ENCODE data around the gene PLA2G2F. TPM values are rescaled to one million over a fixed set of nuclear protein-coding genes. Genes with fewer than 3 reads are reported as not detected.
A peak's percentile ranks its signal among the peaks of the same experiment; 100 is the strongest.

Gene PLA2G2F
- total RNA-seq, 2 experiments from 2014 or later: not detected

DNA sequence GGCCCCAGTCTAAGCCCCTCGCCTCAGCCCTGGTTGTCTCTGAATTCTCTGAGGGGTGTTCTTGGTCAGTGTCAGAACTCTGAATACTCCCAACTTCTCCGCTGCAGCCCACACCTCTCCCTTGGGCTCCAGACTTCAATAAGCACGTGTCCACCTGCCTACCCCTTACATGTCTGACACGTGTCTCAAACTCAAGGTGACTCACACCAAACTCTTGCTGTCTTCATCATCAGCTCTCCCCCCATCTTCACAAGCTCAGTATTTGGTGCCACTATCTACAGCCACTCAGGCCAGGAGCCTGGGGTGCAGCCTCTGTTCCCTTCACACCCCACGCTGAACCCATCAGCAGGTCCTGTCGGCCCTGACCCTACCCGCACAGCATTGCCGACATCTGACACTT, 28.0 kb downstream of the PLA2G2F start:
- H3K27me3 Mint-ChIP-seq (ENCODE audit: low read depth): no peaks in the 10 kb centered on the region
- no peak overlapping the region for H3K27ac Mint-ChIP-seq
- peaks cover 10% of the 10 kb centered on the region for H3K9me3 Mint-ChIP-seq
- intact Hi-C loops (cut with micrococcal nuclease): no loop called here
- H3K36me3 Mint-ChIP-seq (ENCODE audit: low read depth): peaks cover 2% of the 10 kb centered on the region
- no peak for DNase-seq
- H3K4me1 Mint-ChIP-seq (ENCODE audit: low read depth): peaks cover 8% of the 10 kb centered on the region
- CTCF ChIA-PET: interaction anchor here (1.1 to 11.7 kb wide), 3 partner anchors 10 to 29 kb away, joined by 3 to 75 read pairs (median 3); no protein-coding TSS in a partner anchor
- H3K4me3 Mint-ChIP-seq: no peak overlapping the region

DNA sequence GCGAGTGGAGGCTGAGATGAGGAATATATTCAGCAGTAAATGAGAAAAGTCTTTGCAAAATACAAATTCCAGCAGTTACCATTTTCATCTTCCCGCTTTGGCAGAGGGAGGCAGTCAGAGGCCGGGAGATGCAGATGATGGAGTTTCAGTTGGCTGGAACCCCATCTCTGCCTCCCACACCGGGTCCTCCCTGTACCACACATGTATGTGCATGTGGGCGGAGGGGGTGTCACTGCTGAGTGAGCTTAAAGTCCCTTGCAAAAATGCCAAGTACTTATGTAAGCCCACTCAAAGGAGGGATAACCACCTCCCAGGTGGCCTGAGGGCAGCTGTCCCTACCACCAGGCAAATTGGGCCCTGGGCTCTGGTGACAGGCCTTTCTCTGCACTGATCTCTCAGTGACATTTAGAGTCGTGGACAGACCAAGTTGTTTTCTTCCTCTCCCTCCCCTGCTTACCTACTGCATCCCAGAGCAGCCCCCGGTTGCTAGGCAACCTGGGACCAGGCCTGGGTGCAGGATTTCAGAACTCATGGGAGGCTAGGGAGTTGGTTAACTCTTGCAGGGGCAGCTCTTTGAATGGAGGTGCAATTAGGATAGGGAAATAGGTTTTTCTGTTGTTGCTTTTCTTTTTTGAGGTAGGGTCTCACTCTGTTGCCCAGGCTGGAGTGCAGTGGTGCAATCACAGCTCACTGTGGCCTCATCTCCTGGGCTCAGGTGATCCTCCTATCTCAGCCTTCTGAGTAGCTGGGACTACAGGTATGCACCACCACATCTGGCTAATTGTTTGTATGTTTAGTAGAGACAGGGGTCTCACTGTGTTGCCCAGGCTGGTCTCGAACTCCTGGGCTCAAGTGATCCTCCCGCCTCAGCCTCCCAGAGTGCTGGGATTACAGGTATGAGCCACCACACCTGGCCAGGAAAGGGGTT, 29.7 kb downstream of the PLA2G2F start:
- no peak overlapping the region for H3K27ac Mint-ChIP-seq
- no peaks in the 10 kb centered on the region for H3K27me3 Mint-ChIP-seq (ENCODE audit: low read depth)
- intact Hi-C loops (cut with micrococcal nuclease): no loop called here
- peaks cover 6% of the 10 kb centered on the region for H3K9me3 Mint-ChIP-seq
- no peak for DNase-seq
- H3K36me3 Mint-ChIP-seq (ENCODE audit: low read depth): no peaks in the 10 kb centered on the region
- H3K4me1 Mint-ChIP-seq (ENCODE audit: low read depth): peaks cover 10% of the 10 kb centered on the region
- CTCF ChIA-PET: interaction anchor here (3.9 kb wide), 1 partner anchor 26 kb away, joined by 23 read pairs; no protein-coding TSS in a partner anchor
- no peak overlapping the region for H3K4me3 Mint-ChIP-seq

DNA sequence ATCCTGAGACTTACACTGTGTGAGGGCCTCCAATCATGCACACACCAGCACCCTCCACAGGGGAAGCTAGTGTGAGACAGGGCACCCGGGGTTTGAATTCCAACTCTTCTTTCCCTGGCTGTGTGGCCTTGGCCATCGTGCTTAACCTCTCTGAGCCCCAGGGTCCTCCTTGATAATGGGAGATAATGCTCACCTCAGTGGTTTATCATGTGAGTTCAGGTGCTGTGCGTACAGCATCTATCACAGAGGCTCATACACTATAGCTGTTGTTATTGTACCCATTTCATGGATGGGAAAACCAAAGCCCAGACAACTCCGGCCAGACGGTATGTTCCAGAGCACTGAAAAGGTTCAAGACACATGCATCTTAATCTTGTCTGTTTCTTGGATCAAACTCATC, 30.8 kb downstream of the PLA2G2F start:
- H3K36me3 Mint-ChIP-seq (ENCODE audit: low read depth): no peaks in the 10 kb centered on the region

DNA sequence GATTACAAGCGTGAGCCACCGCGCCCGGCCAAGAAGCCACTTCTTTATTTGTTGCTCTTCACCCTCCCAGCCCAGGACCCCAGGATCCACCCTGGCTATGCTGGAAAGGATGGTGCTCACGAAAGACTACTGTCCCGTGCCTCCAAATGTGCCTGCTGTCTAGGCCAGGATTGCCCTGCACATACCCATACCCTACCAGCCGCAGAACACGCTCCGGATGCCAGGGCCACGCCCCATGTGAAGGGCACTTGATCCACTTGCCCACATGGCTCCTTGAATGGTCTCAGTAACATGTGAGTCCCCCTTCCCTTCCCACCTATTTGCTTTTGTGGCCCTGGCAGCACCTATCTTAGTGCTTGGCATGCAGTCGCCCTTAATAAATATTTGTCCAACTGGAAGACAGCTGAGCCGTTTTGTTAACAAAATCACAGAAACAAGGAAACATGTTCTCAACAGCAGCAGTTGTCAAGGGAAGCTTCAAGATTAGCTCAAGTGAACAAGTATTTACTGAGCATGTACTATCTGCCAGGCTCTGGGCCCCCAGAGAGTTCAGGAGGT, 33.0 kb downstream of the PLA2G2F start:
- DNase-seq: no peak
- no peaks in the 10 kb centered on the region for H3K9me3 Mint-ChIP-seq
- H3K36me3 Mint-ChIP-seq (ENCODE audit: low read depth): no peaks in the 10 kb centered on the region
- no peak overlapping the region for H3K4me3 Mint-ChIP-seq
- intact Hi-C loops (cut with micrococcal nuclease): no loop called here
- H3K4me1 Mint-ChIP-seq (ENCODE audit: low read depth): peaks cover 21% of the 10 kb centered on the region
- CTCF ChIA-PET: interaction anchor here (1.2 to 3.9 kb wide), 3 partner anchors 22 to 44 kb away, joined by 3 to 23 read pairs (median 20); no protein-coding TSS in a partner anchor
- H3K27me3 Mint-ChIP-seq (ENCODE audit: low read depth): no peaks in the 10 kb centered on the region
- no peak overlapping the region for H3K27ac Mint-ChIP-seq

More for the DNA sequence above, 30.8 kb downstream of the PLA2G2F start:
- no peak overlapping the region for H3K27ac Mint-ChIP-seq
- H3K4me3 Mint-ChIP-seq: no peak overlapping the region
- CTCF ChIA-PET: interaction anchor here (0.6 to 3.9 kb wide), 2 partner anchors 25 to 40 kb away, joined by 3 to 23 read pairs; no protein-coding TSS in a partner anchor
- no peak for DNase-seq
- intact Hi-C loops (cut with micrococcal nuclease): no loop called here
- H3K4me1 Mint-ChIP-seq (ENCODE audit: low read depth): peaks cover 14% of the 10 kb centered on the region
- H3K27me3 Mint-ChIP-seq (ENCODE audit: low read depth): no peaks in the 10 kb centered on the region
- H3K9me3 Mint-ChIP-seq: peaks cover 4% of the 10 kb centered on the region

DNA sequence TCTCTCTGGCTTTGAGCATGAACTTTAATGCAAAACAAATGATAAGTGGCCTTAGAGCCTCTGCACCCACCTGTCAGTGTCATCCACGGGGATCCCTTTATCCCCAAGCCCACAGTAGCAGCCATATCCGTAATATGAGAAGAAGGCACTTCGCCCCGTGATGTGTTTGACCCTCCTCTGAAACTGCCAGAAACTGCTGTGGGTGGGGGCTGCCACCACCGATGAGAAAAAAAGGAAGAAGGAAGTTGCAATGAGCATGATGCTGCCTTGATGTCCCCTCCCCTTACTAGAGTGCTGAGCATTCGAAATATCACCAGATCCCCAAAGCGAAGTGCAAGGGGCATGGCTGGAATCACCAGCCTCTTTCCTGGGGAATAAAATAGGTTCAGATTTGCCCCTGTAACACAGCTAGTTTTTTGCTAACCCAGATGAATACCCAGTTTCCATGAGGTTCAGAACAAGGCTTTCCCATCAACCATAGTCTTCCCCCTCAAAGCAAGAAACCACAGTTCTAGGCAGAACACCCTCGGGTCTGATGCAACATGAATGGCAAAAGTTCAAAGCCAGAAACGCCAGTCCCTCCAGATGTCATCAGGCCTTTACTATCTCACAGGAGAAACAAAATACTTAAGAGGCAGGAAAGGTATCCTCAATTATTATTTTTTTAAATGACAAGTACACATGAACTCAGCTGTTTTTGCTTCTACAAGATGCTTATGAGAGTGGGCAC, 36.0 kb downstream of the PLA2G2F start:
- no peak for DNase-seq

DNA sequence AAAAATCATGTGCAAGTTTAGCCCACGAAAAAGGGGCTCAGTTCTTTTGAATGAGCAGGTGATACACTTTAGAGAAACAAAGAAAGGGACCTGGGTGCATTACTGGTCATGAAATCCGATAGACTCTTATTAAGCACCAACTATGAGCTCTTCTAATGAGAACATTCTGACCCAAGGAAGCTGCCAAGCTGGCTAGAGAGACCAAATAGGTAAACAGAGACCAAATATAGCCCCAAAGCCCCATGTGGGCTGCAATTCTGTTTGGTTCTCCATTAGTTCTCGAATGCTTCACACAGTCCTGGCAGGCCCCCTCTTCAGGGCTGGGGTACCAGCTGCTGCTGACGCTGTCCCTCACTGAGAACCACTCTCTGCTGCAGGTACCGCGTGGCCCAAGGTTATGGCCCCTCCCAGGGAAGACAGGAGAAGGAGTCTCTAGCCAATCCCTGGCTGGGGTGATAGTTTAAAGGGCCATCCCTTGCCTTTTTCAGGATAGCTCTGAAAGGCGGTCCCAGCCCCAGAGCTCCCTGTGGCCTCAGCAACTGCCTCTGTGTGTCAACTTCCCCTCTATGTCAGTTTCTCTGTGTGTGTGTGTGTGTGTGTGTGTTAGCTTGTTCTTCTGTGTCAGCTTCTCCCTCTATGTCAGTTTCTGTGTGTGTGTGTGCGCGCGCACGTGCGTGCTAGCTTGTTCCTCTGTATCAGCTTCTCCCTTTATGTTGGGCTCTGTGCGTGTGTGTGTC, 39.7 kb downstream of the PLA2G2F start:
- intact Hi-C loops (cut with micrococcal nuclease): no loop called here
- peaks cover 12% of the 10 kb centered on the region for H3K9me3 Mint-ChIP-seq
- H3K27me3 Mint-ChIP-seq (ENCODE audit: low read depth): no peaks in the 10 kb centered on the region
- CTCF ChIA-PET: interaction anchor here (0.6 to 3.0 kb wide), 5 partner anchors 17 to 309 kb away, joined by 3 to 25 read pairs (median 4); no protein-coding TSS in a partner anchor
- H3K36me3 Mint-ChIP-seq (ENCODE audit: low read depth): no peaks in the 10 kb centered on the region
- H3K4me1 Mint-ChIP-seq (ENCODE audit: low read depth): peaks cover 10% of the 10 kb centered on the region
- H3K27ac Mint-ChIP-seq: no peak overlapping the region
- no peak overlapping the region for H3K4me3 Mint-ChIP-seq
- no peak for DNase-seq

More for the DNA sequence above, 36.0 kb downstream of the PLA2G2F start:
- Mint-ChIP-seq H3K4me1 (ENCODE audit: low read depth) (peaks cover 21% of the 10 kb centered on the region), H3K4me3 (no peak overlapping the region), H3K27ac (peak overlapping the region; percentile 34), H3K9me3 (peaks cover 10% of the 10 kb centered on the region), H3K36me3 (ENCODE audit: low read depth) (no peaks in the 10 kb centered on the region), H3K27me3 (ENCODE audit: low read depth) (no peaks in the 10 kb centered on the region)
- intact Hi-C loops (cut with micrococcal nuclease): no loop called here
- CTCF ChIA-PET: interaction anchor here (0.6 to 3.2 kb wide), 2 partner anchors 19 to 22 kb away, joined by 5 to 20 read pairs; no protein-coding TSS in a partner anchor

DNA sequence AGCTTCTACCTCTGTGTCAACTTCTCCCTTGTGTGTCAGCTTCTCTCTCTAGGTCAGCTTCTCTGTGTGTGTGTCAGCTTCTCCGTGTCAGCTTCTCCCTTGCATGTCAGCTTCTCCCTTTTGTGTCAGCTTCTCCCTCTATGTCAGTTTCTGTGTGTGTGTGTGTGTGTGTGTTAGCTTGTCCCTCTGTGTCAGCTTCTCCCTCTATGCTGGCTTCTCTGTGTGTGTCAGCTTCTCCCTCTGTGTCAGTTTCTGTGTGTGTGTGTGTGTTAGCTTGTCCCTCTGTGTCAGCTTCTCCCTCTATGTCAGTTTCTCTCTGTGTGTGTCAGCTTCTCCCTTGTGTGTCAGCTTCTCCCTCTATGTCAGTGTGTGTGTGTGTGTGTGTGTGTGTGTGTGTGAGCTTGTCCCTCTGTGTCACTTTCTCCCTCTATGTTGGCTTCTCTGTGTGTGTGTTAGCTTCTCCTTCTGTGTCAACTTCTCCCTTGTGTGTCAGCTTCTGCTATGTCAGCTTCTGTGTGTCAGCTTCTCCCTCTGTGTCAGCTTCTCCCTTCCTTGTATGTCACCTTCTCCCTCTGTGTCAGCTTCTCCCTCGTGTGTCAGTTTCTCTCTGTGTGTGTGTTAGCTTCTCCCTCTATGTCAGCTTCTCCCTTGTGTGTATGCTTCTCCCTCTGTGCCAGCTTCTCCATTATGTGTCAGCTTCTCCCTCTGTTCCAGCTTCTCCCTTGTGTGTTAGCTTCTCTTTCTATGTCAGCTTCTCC, 40.4 kb downstream of the PLA2G2F start:
- CTCF ChIA-PET: interaction anchor here (0.5 to 3.0 kb wide), 5 partner anchors 9 to 201 kb away, joined by 3 to 25 read pairs (median 3); no protein-coding TSS in a partner anchor
- intact Hi-C loops (cut with micrococcal nuclease): loop anchor here (10.0 kb wide), 2 partner anchors 715 to 1115 kb away; partner anchors contain the start of gene ECE1
- peaks cover 12% of the 10 kb centered on the region for H3K9me3 Mint-ChIP-seq
- H3K4me3 Mint-ChIP-seq: no peak overlapping the region
- no peak overlapping the region for H3K27ac Mint-ChIP-seq
- peaks cover 13% of the 10 kb centered on the region for H3K4me1 Mint-ChIP-seq (ENCODE audit: low read depth)
- DNase-seq: no peak
- H3K36me3 Mint-ChIP-seq (ENCODE audit: low read depth): peaks cover 2% of the 10 kb centered on the region
- no peaks in the 10 kb centered on the region for H3K27me3 Mint-ChIP-seq (ENCODE audit: low read depth)

DNA sequence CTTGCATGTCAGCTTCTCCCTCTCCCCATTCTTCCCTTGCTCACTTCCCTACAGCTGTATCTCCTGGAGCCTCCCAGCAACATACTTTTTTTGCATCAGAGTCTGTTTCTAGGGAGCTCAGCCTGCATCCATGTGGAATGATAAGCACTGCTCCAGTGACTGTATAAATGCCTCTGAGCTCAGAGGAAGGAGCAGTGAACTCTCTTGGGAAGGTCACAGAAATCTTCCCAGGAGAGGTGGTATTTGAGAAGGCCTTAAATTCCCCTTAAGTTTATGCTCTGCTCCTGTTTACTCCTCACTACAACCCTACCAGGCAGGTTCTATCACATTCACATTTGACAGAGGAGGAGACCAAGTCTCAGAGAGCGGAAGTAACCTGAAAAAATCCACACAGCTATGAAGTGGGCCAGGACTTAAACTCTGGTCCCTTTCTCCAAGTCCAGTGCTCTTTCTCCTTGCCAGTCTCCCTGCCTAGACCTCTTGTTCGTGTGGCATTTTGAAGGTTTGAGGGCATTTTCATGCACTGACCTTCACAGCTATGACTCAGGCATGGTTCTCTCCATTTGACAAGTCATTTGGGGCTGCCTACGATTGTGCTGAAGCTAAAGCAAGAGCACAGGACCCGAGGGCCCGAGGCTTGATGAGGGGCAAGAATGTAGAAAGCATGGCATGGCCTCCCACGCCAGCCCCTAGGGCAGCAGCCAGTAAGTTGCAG, 41.2 kb downstream of the PLA2G2F start:
- peaks cover 13% of the 10 kb centered on the region for H3K4me1 Mint-ChIP-seq (ENCODE audit: low read depth)

DNA sequence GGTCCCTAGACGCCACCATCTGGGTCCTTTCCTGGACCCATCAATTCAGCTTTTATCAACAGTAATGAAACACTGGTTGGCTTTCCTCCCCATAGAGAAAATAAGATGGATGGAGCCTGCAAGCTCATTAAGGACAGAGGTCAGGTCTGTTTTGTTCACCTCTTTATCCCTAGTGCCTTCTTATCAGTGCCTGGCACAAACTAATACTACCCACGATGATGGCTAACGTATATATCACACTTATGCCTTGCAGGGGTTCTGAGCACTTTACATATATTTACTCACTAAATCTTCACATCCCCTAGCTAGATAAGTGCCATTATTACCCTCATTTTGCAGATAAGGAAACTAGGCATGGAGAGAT, 41.7 kb downstream of the PLA2G2F start:
- H3K36me3 Mint-ChIP-seq (ENCODE audit: low read depth): peaks cover 2% of the 10 kb centered on the region
- intact Hi-C loops (cut with micrococcal nuclease): loop anchor here (10.0 kb wide), 2 partner anchors 716 to 1114 kb away; partner anchors contain the start of gene ECE1
- H3K27me3 Mint-ChIP-seq (ENCODE audit: low read depth): no peaks in the 10 kb centered on the region
- H3K4me1 Mint-ChIP-seq (ENCODE audit: low read depth): peaks cover 12% of the 10 kb centered on the region
- peaks cover 12% of the 10 kb centered on the region for H3K9me3 Mint-ChIP-seq
- DNase-seq: no peak
- CTCF ChIA-PET: interaction anchor here (1.5 to 3.0 kb wide), 2 partner anchors 15 kb away, joined by 11 to 25 read pairs; no protein-coding TSS in a partner anchor
- no peak overlapping the region for H3K27ac Mint-ChIP-seq
- no peak overlapping the region for H3K4me3 Mint-ChIP-seq

More for the DNA sequence above, 41.2 kb downstream of the PLA2G2F start:
- intact Hi-C loops (cut with micrococcal nuclease): loop anchor here (10.0 kb wide), 2 partner anchors 715 to 1115 kb away; partner anchors contain the start of gene ECE1
- CTCF ChIA-PET: interaction anchor here (1.2 to 3.0 kb wide), 2 partner anchors 16 to 200 kb away, joined by 3 to 25 read pairs; no protein-coding TSS in a partner anchor
- Mint-ChIP-seq H3K36me3 (ENCODE audit: low read depth) (peaks cover 2% of the 10 kb centered on the region), H3K27me3 (ENCODE audit: low read depth) (no peaks in the 10 kb centered on the region), H3K27ac (no peak overlapping the region), H3K4me3 (no peak overlapping the region), H3K9me3 (peaks cover 12% of the 10 kb centered on the region)
- DNase-seq: no peak

DNA sequence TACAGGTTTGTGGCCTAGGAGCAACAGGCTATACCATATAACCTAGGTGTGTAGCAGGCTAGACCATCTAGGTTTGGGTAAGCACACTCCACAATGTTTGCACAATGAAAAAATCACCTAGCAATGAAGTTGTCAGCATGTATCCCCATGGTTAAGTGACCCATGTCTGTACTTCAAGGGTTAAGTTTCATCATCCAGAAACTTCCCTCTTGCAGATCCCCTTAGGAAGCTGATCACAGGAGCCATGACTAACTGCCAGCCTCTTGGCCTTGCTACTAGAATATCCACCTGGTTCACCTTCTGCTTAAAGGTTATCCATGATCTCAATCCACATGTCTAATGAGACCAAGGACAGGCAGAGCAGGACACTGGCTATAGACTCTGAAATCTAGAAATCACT, 43.3 kb downstream of the PLA2G2F start:
- H3K27ac Mint-ChIP-seq: no peak overlapping the region
- H3K9me3 Mint-ChIP-seq: peaks cover 12% of the 10 kb centered on the region
- peaks cover 22% of the 10 kb centered on the region for H3K4me1 Mint-ChIP-seq (ENCODE audit: low read depth)
- H3K36me3 Mint-ChIP-seq (ENCODE audit: low read depth): peaks cover 2% of the 10 kb centered on the region
- CTCF ChIA-PET: interaction anchor here (0.9 to 1.5 kb wide), 3 partner anchors 13 to 30 kb away, joined by 4 to 11 read pairs (median 5); no protein-coding TSS in a partner anchor
- H3K27me3 Mint-ChIP-seq (ENCODE audit: low read depth): no peaks in the 10 kb centered on the region
- intact Hi-C loops (cut with micrococcal nuclease): loop anchor here (10.0 kb wide), 2 partner anchors 718 to 1112 kb away; partner anchors contain the start of gene ECE1
- no peak overlapping the region for H3K4me3 Mint-ChIP-seq
- DNase-seq: no peak

Measured in activated naive CD4-positive, alpha-beta T cell treated with anti-CD3 and anti-CD28 coated beads for 36 hours (primary cell).